BE2C (cell line): ENCODE data around the gene IMP4.

Source experiments
- DNase-seq: peaks from one replicate; pipeline ENCODE4 v3.0.0-alpha.2; 2020
- H3K27me3 ChIP-seq: fragments of 250-450 bp; sonication (Bioruptor Pico); 2 replicates; pipeline ENCODE4 v1.5.1; 2020; ENCODE audit warnings: mild to moderate bottlenecking
- H3K36me3 ChIP-seq: fragments of 250-450 bp; sonication (Bioruptor Pico); 2 replicates; pipeline ENCODE4 v1.5.1; 2020; ENCODE audit warnings: mild to moderate bottlenecking
- H3K4me1 ChIP-seq: fragments of 250-450 bp; sonication (Bioruptor Pico); 2 replicates; pipeline ENCODE4 v1.5.1; 2020
- H3K4me3 ChIP-seq: 2 replicates; pipeline ENCODE4 v1.5.1; 2011; ENCODE audit warnings: low read depth, low read length
- H3K9me3 ChIP-seq: fragments of 250-450 bp; sonication (Bioruptor Pico); 2 replicates; pipeline ENCODE4 v1.5.1; 2020
- CTCF ChIP-seq: IDR thresholded peaks from 2 replicates; pipeline ENCODE4 v1.5.1; 2012; ENCODE audit warnings: mild to moderate bottlenecking, low read depth, low read length

The IMP4 gene

GRCh38 chr2:130388221-130388907, 45.7 kb downstream of the IMP4 start:
- no peaks in the 10 kb centered on the region; the same call in 1 of the 2 replicates for H3K4me1 ChIP-seq
- H3K4me3 ChIP-seq: no peak overlapping the region
- H3K27me3 ChIP-seq: no peaks in the 10 kb centered on the region
- no peak for TF ChIP-seq CTCF
- H3K36me3 ChIP-seq: no peaks in the 10 kb centered on the region
- DNase-seq: no peak
- no peaks in the 10 kb centered on the region for H3K9me3 ChIP-seq

GRCh38 chr2:130389358-130389757, 46.7 kb downstream of the IMP4 start:
- H3K4me3 ChIP-seq: no peak overlapping the region
- H3K9me3 ChIP-seq: no peaks in the 10 kb centered on the region
- H3K36me3 ChIP-seq: no peaks in the 10 kb centered on the region
- no peaks in the 10 kb centered on the region for H3K27me3 ChIP-seq
- no peak for DNase-seq
- TF ChIP-seq CTCF: no peak
- H3K4me1 ChIP-seq: no peaks in the 10 kb centered on the region; the same call in 1 of the 2 replicates

GRCh38 chr2:130389783-130390182, 47.1 kb downstream of the IMP4 start:
- Histone ChIP-seq H3K36me3 (no peaks in the 10 kb centered on the region), H3K9me3 (no peaks in the 10 kb centered on the region), H3K4me3 (no peak overlapping the region), H3K4me1 (no peaks in the 10 kb centered on the region; the same call in 1 of the 2 replicates), H3K27me3 (no peaks in the 10 kb centered on the region)
- DNase-seq: no peak
- no peak for TF ChIP-seq CTCF

- no peak for TF ChIP-seq CTCF
- no peak for DNase-seq
- Histone ChIP-seq H3K36me3 (no peaks in the 10 kb centered on the region), H3K9me3 (no peaks in the 10 kb centered on the region), H3K4me3 (peak overlapping the region; percentile 65), H3K27me3 (no peaks in the 10 kb centered on the region), H3K4me1 (no peaks in the 10 kb centered on the region; the same call in 1 of the 2 replicates)
Measured at GRCh38 chr2:130390460-130391057, 47.9 kb downstream of the IMP4 start.

GRCh38 chr2:130391058-130391871, 48.6 kb downstream of the IMP4 start:
- H3K4me3 ChIP-seq: peak overlapping the region; percentile 65
- peak; percentile 83 for DNase-seq

More at GRCh38 chr2:130391058-130391871, 48.6 kb downstream of the IMP4 start:
- no peak for TF ChIP-seq CTCF
- Histone ChIP-seq H3K36me3 (no peaks in the 10 kb centered on the region), H3K9me3 (no peaks in the 10 kb centered on the region), H3K27me3 (no peaks in the 10 kb centered on the region), H3K4me1 (no peaks in the 10 kb centered on the region; the same call in 1 of the 2 replicates)
